ENCODE measurements around the gene HIGD2A. TPM values are rescaled to one million over a fixed set of nuclear protein-coding genes. Genes with fewer than 3 reads are reported as not detected.
A peak's percentile ranks its signal among the peaks of the same experiment; 100 is the strongest.

The HIGD2A gene, protein sequence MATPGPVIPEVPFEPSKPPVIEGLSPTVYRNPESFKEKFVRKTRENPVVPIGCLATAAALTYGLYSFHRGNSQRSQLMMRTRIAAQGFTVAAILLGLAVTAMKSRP
- total RNA-seq (116 TPM), polyA plus RNA-seq (161 TPM)
- long read RNA-seq, donor 1, transcript HIGD2A-201 (2 exons, 668 nt): major isoform, 19 of 28 reads
- long read RNA-seq, donor 1, partial matches to known transcripts: 9 of 28 reads
- long read RNA-seq, donor 1, other reads (novel, unspliced or antisense): 0 of 28 reads
- long read RNA-seq, donor 2: 0 reads
- long read RNA-seq, donor 3, transcript HIGD2A-201 (2 exons, 668 nt): major isoform, 139 of 139 reads
- long read RNA-seq, donor 3, partial matches to known transcripts: 0 of 139 reads
- long read RNA-seq, donor 3, other reads (novel, unspliced or antisense): 0 of 139 reads
- long read RNA-seq, donor 4, transcript HIGD2A-201 (2 exons, 668 nt): major isoform, 73 of 73 reads
- long read RNA-seq, donor 4, partial matches to known transcripts: 0 of 73 reads
- long read RNA-seq, donor 4, other reads (novel, unspliced or antisense): 0 of 73 reads
- long read RNA-seq, donor 5, transcript HIGD2A-201 (2 exons, 668 nt): major isoform, 180 of 180 reads
- long read RNA-seq, donor 5, partial matches to known transcripts: 0 of 180 reads
- long read RNA-seq, donor 5, other reads (novel, unspliced or antisense): 0 of 180 reads
- long read RNA-seq, donor 6, transcript HIGD2A-201 (2 exons, 668 nt): major isoform, 72 of 72 reads
- long read RNA-seq, donor 6, partial matches to known transcripts: 0 of 72 reads
- long read RNA-seq, donor 6, other reads (novel, unspliced or antisense): 0 of 72 reads
- long read RNA-seq, donor 7, transcript HIGD2A-201 (2 exons, 668 nt): major isoform, 100 of 100 reads
- long read RNA-seq, donor 7, partial matches to known transcripts: 0 of 100 reads
- long read RNA-seq, donor 7, other reads (novel, unspliced or antisense): 0 of 100 reads
- long read RNA-seq, donor 8, transcript HIGD2A-201 (2 exons, 668 nt): major isoform, 49 of 49 reads
- long read RNA-seq, donor 8, partial matches to known transcripts: 0 of 49 reads
- long read RNA-seq, donor 8, other reads (novel, unspliced or antisense): 0 of 49 reads
- long read RNA-seq, donor 9, transcript HIGD2A-201 (2 exons, 668 nt): major isoform, 77 of 77 reads
- long read RNA-seq, donor 9, partial matches to known transcripts: 0 of 77 reads
- long read RNA-seq, donor 9, other reads (novel, unspliced or antisense): 0 of 77 reads
- long read RNA-seq, donor 10, transcript HIGD2A-201 (2 exons, 668 nt): major isoform, 105 of 132 reads
- long read RNA-seq, donor 10, partial matches to known transcripts: 27 of 132 reads
- long read RNA-seq, donor 10, other reads (novel, unspliced or antisense): 0 of 132 reads

DNA sequence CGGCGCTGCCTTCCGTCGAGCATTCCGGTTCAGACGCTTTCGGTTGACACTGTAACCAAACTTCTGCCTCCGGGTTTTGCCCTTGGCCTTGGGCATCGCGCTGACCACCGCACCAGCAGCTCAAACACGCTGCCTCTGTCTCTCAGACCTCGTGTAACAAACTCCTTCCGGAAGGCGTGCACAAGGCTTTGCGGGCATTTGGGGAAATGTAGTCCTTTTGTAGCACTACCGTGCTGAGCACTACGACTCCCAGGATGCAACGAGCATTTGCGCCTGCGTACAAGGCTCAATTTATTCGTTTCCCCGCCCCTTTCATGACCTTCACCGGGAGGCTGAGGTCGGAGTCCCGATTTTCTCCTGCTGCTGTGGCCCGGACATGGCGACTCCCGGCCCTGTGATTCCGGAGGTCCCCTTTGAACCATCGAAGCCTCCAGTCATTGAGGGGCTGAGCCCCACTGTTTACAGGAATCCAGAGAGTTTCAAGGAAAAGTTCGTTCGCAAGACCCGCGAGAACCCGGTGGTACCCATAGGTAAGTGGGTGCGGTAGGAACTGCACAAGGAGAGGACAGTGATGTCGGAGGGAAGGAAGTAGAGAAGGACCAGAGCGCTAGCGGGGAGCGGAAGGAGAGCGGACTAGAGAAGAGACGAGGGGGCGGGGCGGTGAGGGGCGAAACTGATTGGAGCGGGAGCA is at the start of gene HIGD2A, which contains the start of gene NOP16:
Gene HIGD2A (plus strand): TSS at position 308 of the 691 bp plus-strand sequence. CDS start 69 bp downstream, at position 377.
Gene NOP16 (minus strand): TSS at position 155 of the 691 bp plus-strand sequence. CDS start 59 bp downstream, at position 96.
- DNase-seq (ENCODE audit: low read depth in 6 of 9, low spot score in 9 of 9): peak; percentile 96 to 100 (median 98)
- Histone ChIP-seq H3K36me3 (ENCODE audit: control insufficient read depth in 2 of 2, insufficient read depth in 2 of 2, low read length in 1 of 2) (peaks cover 39 to 55% of the 10 kb centered on the region in 2 donors), H3K4me1 (ENCODE audit: control insufficient read depth in 2 of 2, insufficient read depth in 2 of 2, low read length in 2 of 2) (peaks cover 7 to 22% of the 10 kb centered on the region in 2 donors), H3K27me3 (ENCODE audit: control insufficient read depth in 2 of 2, insufficient read depth in 1 of 2, low read length in 1 of 2) (no peaks in the 10 kb centered on the region), H3K9me3 (ENCODE audit: control insufficient read depth in 2 of 2, insufficient read depth in 1 of 2, low read length in 1 of 2) (peaks cover 0 to 7% of the 10 kb centered on the region in 2 donors), H3K4me3 (ENCODE audit: low read length in 2 of 2) (peak within 1 kb of the TSS; percentile 70 to 97), H3K27ac (ENCODE audit: low read depth in 1 of 2, low read length in 1 of 2) (peak within 1 kb of the TSS; percentile 96 to 98)
- WGBS: under 1% methylated on average over 47 of the region's 47 CpGs

DNA sequence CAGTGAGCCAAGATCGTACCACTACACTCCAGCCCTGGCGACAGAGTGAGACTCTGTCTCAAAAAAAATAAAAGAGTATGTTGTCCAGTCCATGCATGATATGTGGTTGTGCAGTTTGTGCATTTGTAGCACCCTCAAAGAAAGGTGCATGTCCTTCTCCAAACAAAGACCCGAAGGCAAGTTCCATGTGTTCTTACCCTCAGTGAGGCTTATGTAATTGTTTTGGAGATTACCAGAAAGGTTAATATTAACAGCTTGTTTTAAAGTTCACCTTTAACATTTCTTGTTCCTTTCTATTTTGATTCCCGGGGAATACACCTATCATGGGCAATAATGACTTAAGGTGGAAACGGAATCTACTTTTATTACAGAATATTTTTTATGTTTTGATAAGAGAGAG is 49.2 kb upstream of the HIGD2A start:
- H3K4me1 ChIP-seq (ENCODE audit: control insufficient read depth in 2 of 2, insufficient read depth in 2 of 2, low read length in 2 of 2): no peaks in the 10 kb centered on the region
- peaks cover 0 to 14% of the 10 kb centered on the region in 2 donors for H3K36me3 ChIP-seq (ENCODE audit: control insufficient read depth in 2 of 2, insufficient read depth in 2 of 2, low read length in 1 of 2)
- no peak for DNase-seq (ENCODE audit: low read depth in 6 of 9, low spot score in 9 of 9)
- peaks cover 0 to 1% of the 10 kb centered on the region in 2 donors for H3K9me3 ChIP-seq (ENCODE audit: control insufficient read depth in 2 of 2, insufficient read depth in 1 of 2, low read length in 1 of 2)
- H3K4me3 ChIP-seq (ENCODE audit: low read length in 2 of 2): no peak overlapping the region
- WGBS: 98% methylated on average over 5 of the region's 5 CpGs
- H3K27me3 ChIP-seq (ENCODE audit: control insufficient read depth in 2 of 2, insufficient read depth in 1 of 2, low read length in 1 of 2): no peaks in the 10 kb centered on the region
- H3K27ac ChIP-seq (ENCODE audit: low read depth in 1 of 2, low read length in 1 of 2): no peak overlapping the region

DNA sequence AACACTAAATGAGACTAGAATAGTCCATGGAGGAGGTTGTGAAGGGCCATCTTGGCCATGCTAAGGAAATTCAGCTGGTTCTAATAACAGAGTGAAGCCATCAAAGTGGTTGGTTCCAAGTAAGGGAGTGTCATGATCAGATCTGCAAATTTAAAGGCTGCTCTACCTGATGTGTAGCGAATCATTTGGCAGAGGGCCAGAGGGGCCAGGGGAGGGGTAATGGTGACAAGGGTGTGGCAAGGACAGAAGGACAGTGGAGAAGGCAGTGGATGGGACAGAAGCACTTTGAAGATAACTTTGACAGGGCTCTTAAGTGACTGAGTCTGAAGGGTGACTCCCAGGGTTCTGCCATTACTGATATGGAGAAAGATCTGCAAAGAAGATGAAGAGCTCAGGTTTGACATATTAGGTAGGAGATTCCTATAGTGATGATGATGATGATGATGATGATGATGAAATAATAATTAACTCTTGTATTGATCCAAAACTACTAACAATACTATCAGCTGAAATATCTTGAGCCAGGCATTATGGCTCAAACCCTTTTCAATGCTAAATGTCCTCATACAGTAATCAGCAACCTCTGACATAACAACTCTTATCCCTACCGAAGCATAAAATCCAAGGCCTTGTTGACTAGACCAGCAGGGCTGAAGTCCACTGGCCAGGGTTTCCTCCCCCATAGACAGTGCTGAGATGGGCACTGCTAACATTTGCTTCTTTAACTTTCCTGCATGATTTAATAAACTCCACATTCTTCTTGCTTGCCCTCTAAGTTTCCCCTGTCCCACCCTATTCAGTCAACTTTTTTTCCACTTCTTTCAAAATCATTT is 47.0 kb upstream of the HIGD2A start:
- no peaks in the 10 kb centered on the region for H3K27me3 ChIP-seq (ENCODE audit: control insufficient read depth in 2 of 2, insufficient read depth in 1 of 2, low read length in 1 of 2)
- H3K4me3 ChIP-seq (ENCODE audit: low read length in 2 of 2): no peak overlapping the region
- H3K9me3 ChIP-seq (ENCODE audit: control insufficient read depth in 2 of 2, insufficient read depth in 1 of 2, low read length in 1 of 2): no peaks in the 10 kb centered on the region
- no peak overlapping the region for H3K27ac ChIP-seq (ENCODE audit: low read depth in 1 of 2, low read length in 1 of 2)
- no peak for DNase-seq (ENCODE audit: low read depth in 6 of 9, low spot score in 9 of 9)
- 94% methylated on average over 2 of the region's 2 CpGs for WGBS
- H3K4me1 ChIP-seq (ENCODE audit: control insufficient read depth in 2 of 2, insufficient read depth in 2 of 2, low read length in 2 of 2): no peaks in the 10 kb centered on the region
- H3K36me3 ChIP-seq (ENCODE audit: control insufficient read depth in 2 of 2, insufficient read depth in 2 of 2, low read length in 1 of 2): peaks cover 17 to 25% of the 10 kb centered on the region in 2 donors

DNA sequence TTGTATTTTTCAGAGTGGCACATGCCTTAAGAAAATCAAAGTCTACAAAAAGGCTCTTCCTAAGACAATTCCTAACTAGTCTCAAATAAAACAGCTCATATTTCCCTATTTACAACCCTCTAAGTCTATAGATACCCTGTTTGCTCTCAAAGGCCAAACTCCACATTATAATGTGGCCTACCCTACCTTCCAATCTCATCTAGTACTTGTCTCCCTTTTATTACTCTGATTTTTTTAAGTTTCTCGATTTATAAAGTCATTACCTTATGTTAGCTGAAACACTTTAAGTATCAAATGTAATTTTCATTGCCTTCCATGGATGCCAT is 46.4 kb upstream of the HIGD2A start:
- H3K4me1 ChIP-seq (ENCODE audit: control insufficient read depth in 2 of 2, insufficient read depth in 2 of 2, low read length in 2 of 2): no peaks in the 10 kb centered on the region
- H3K36me3 ChIP-seq (ENCODE audit: control insufficient read depth in 2 of 2, insufficient read depth in 2 of 2, low read length in 1 of 2): peaks cover 23% of the 10 kb centered on the region in 2 donors
- no peaks in the 10 kb centered on the region for H3K9me3 ChIP-seq (ENCODE audit: control insufficient read depth in 2 of 2, insufficient read depth in 1 of 2, low read length in 1 of 2)
- 96% methylated on average over 1 of the region's 1 CpG for WGBS
- H3K27me3 ChIP-seq (ENCODE audit: control insufficient read depth in 2 of 2, insufficient read depth in 1 of 2, low read length in 1 of 2): no peaks in the 10 kb centered on the region
- H3K27ac ChIP-seq (ENCODE audit: low read depth in 1 of 2, low read length in 1 of 2): no peak overlapping the region
- H3K4me3 ChIP-seq (ENCODE audit: low read length in 2 of 2): no peak overlapping the region
- no peak for DNase-seq (ENCODE audit: low read depth in 6 of 9, low spot score in 9 of 9)

DNA sequence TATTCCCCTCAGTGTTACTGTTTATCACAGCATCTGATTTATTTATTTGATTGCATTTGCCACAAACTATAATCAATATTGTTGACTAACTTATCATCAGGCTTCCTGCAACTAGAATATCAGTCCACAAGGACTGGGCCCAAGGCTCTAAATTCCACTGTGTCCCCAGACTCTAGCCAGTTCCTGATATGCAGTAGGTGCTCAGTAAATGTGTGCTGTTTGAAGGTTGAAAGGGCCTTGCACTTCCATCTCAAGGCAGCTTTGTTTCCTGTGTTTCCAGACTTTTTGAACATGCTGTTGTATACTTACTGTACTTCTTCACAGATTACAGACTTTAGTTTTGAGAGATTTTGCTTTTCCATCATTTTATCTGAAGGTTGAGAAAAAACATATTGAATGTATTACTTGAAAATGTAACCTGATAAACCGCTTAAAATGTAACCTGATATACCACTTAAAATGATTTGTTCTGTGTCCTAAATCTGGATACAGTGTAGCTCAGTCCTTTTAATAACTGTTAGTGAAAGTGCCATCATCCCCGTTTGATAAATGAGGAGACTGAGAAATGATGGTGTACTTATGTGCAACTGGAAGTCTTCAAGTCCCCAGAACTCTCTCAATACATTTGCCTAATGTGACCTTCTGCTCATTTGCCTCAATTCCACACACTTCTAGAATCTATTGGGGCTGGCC is 45.6 kb upstream of the HIGD2A start:
- Histone ChIP-seq H3K27me3 (ENCODE audit: control insufficient read depth in 2 of 2, insufficient read depth in 1 of 2, low read length in 1 of 2) (no peaks in the 10 kb centered on the region), H3K4me3 (ENCODE audit: low read length in 2 of 2) (no peak overlapping the region), H3K9me3 (ENCODE audit: control insufficient read depth in 2 of 2, insufficient read depth in 1 of 2, low read length in 1 of 2) (no peaks in the 10 kb centered on the region), H3K4me1 (ENCODE audit: control insufficient read depth in 2 of 2, insufficient read depth in 2 of 2, low read length in 2 of 2) (no peaks in the 10 kb centered on the region), H3K36me3 (ENCODE audit: control insufficient read depth in 2 of 2, insufficient read depth in 2 of 2, low read length in 1 of 2) (peaks cover 25 to 30% of the 10 kb centered on the region in 2 donors), H3K27ac (ENCODE audit: low read depth in 1 of 2, low read length in 1 of 2) (no peak overlapping the region)
- no peak for DNase-seq (ENCODE audit: low read depth in 6 of 9, low spot score in 9 of 9)
- WGBS: 94% methylated on average over 2 of the region's 2 CpGs

DNA sequence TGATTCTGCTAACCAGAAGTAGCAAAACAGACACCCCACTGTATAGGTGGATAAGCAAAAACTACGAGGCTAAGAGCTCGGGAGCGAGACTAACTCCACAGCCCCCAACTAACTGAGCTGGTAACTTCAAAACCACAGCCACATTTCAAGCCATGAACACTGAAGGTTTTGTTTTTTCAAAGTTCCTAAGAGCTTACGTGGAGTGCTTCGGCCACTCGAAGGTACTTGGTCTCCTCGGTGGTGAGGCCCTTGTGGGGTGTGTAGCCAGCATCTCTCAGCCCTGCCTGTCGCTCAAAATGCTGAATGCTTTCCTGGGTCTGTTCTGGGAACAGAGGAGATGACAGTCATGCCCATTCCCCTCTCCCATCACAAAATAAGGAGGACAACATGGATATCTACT is 38.1 kb upstream of the HIGD2A start:
- Histone ChIP-seq H3K27me3 (ENCODE audit: control insufficient read depth in 2 of 2, insufficient read depth in 1 of 2, low read length in 1 of 2) (no peaks in the 10 kb centered on the region), H3K4me3 (ENCODE audit: low read length in 2 of 2) (no peak overlapping the region), H3K36me3 (ENCODE audit: control insufficient read depth in 2 of 2, insufficient read depth in 2 of 2, low read length in 1 of 2) (peaks cover 82 to 93% of the 10 kb centered on the region in 2 donors), H3K9me3 (ENCODE audit: control insufficient read depth in 2 of 2, insufficient read depth in 1 of 2, low read length in 1 of 2) (no peaks in the 10 kb centered on the region), H3K27ac (ENCODE audit: low read depth in 1 of 2, low read length in 1 of 2) (no peak overlapping the region), H3K4me1 (ENCODE audit: control insufficient read depth in 2 of 2, insufficient read depth in 2 of 2, low read length in 2 of 2) (no peaks in the 10 kb centered on the region)
- DNase-seq (ENCODE audit: low read depth in 6 of 9, low spot score in 9 of 9): no peak
- WGBS: 96% methylated on average over 8 of the region's 8 CpGs

DNA sequence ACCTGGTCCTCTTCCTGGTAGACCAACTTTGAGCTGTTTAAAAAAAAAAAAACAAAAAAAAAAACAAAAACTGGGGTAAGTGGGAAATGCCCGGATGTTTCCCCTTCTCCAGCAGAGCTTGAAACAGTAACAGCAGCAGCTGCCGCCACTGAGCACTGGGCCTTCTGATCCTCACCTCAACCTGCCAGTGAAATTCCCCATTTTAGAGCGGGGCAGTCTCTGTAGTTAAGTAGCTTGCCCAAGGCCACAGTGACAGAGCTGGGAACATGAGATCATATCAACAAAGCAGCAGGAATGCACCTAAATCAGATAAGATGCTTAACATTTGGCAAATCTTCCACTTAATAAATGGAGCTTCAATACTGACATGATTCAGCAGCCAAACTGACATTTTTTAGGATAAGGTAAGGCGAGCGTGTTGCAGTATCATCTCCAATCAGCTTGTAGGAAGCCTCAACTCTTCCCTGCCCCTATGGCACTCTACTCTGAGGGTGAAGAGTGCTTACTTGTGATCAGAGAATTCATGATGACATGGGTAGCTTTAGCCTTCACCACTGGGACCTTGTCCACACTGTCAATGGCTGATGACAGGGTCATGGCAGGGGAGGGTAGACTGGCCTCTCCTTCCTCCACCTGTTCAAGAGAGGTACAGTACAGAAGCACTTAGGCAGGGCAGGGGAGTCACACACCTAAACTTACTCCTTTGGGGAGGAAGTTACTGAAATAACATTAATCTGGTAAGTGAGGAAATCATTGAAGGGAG is 36.3 kb upstream of the HIGD2A start:
- no peak overlapping the region for H3K27ac ChIP-seq (ENCODE audit: low read depth in 1 of 2, low read length in 1 of 2)
- no peak for DNase-seq (ENCODE audit: low read depth in 6 of 9, low spot score in 9 of 9)
- peaks cover 89 to 94% of the 10 kb centered on the region in 2 donors for H3K36me3 ChIP-seq (ENCODE audit: control insufficient read depth in 2 of 2, insufficient read depth in 2 of 2, low read length in 1 of 2)
- WGBS: 96% methylated on average over 5 of the region's 5 CpGs
- H3K9me3 ChIP-seq (ENCODE audit: control insufficient read depth in 2 of 2, insufficient read depth in 1 of 2, low read length in 1 of 2): no peaks in the 10 kb centered on the region
- H3K27me3 ChIP-seq (ENCODE audit: control insufficient read depth in 2 of 2, insufficient read depth in 1 of 2, low read length in 1 of 2): no peaks in the 10 kb centered on the region
- H3K4me3 ChIP-seq (ENCODE audit: low read length in 2 of 2): no peak overlapping the region
- H3K4me1 ChIP-seq (ENCODE audit: control insufficient read depth in 2 of 2, insufficient read depth in 2 of 2, low read length in 2 of 2): no peaks in the 10 kb centered on the region
